Smooth muscle cell (in vitro differentiated cells): ENCODE measurements around the gene OAS2. TPM values are rescaled to one million over a fixed set of nuclear protein-coding genes. Genes with fewer than 3 reads are reported as not detected.

ENCODE experiments used
- DNase-seq: peaks from one replicate; lab custom pipeline; 2025; ENCODE audit not compliant: unreplicated experiment; lab: John Stamatoyannopoulos, UW
- H2AFZ ChIP-seq: fragments of 200-600 bp; sonication (generic); 2 replicates; pipeline ENCODE4 v1.6.0; 2016; ENCODE audit warnings: antibody characterized with exemption, low read depth, mild to moderate bottlenecking
- H3F3A ChIP-seq: fragments of 200-600 bp; sonication (generic); 2 replicates; pipeline ENCODE4 v1.6.0; 2017; ENCODE audit warnings: antibody characterized with exemption, low read depth
- H3K27ac ChIP-seq: fragments of 200-600 bp; sonication (generic); 2 replicates; pipeline ENCODE4 v1.5.1; 2016; ENCODE audit warnings: low read depth, mild to moderate bottlenecking
- H3K27me3 ChIP-seq: fragments of 200-600 bp; sonication (generic); 2 replicates; pipeline ENCODE4 v1.6.1; 2016; ENCODE audit warnings: low read depth, mild to moderate bottlenecking
- H3K36me3 ChIP-seq: fragments of 200-600 bp; sonication (generic); 2 replicates; pipeline ENCODE4 v1.5.1; 2016; ENCODE audit warnings: low read depth
- H3K4me1 ChIP-seq: fragments of 200-600 bp; sonication (generic); 2 replicates; pipeline ENCODE4 v1.5.1; 2016; ENCODE audit warnings: low read depth
- H3K4me2 ChIP-seq: fragments of 200-600 bp; sonication (generic); 2 replicates; pipeline ENCODE4 v1.6.0; 2016; ENCODE audit warnings: mild to moderate bottlenecking
- H3K4me3 ChIP-seq: fragments of 200-600 bp; sonication (generic); 2 replicates; pipeline ENCODE4 v1.5.1; 2016; ENCODE audit warnings: mild to moderate bottlenecking
- H3K79me2 ChIP-seq: fragments of 200-600 bp; sonication (generic); 2 replicates; pipeline ENCODE4 v1.6.0; 2016; ENCODE audit warnings: low read depth, mild to moderate bottlenecking
- H3K9ac ChIP-seq: fragments of 200-600 bp; sonication (generic); 2 replicates; pipeline ENCODE4 v1.6.0; 2016; ENCODE audit warnings: low read depth
- H3K9me3 ChIP-seq: fragments of 200-600 bp; sonication (generic); replicated peaks from 2 replicates; pipeline ENCODE4 v1.5.1; 2016; ENCODE audit warnings: low read depth
- H4K20me1 ChIP-seq: fragments of 200-600 bp; sonication (generic); 2 replicates; pipeline ENCODE4 v1.6.0; 2016; ENCODE audit warnings: low read depth
- CTCF ChIP-seq: fragments of 200-600 bp; sonication (generic); IDR thresholded peaks from 2 replicates; pipeline ENCODE4 v1.5.1; 2017; ENCODE audit warnings: borderline replicate concordance, mild to moderate bottlenecking, antibody characterized with exemption; ENCODE audit not compliant: insufficient read depth, poor library complexity, severe bottlenecking
- WGBS: methylation state at CpG from one replicate; pipeline ENCODE4 v1.1.7; 2016; ENCODE audit warnings: low lambda C conversion rate; 5-methylcytosine and 5-hydroxymethylcytosine counted together
- polyA plus RNA-seq: library from polyadenylated mRNA; unstranded; fragments of >200 nt; fragmentation: Nextera tagmentation; extraction: Ambion mirVana; gene quantifications from 2 replicates; pipeline ENCODE4 v1.2.1, GENCODE V29; 2016
- total RNA-seq: library from RNA; depleted of rRNA; stranded (reverse); fragments of >200 nt; gene quantifications from 2 replicates; pipeline ENCODE4 v1.2.3, GENCODE V29; 2014

OAS2 gene
- total and polyA plus RNA-seq, 2 experiments from 2014 or later: not detected

DNA sequence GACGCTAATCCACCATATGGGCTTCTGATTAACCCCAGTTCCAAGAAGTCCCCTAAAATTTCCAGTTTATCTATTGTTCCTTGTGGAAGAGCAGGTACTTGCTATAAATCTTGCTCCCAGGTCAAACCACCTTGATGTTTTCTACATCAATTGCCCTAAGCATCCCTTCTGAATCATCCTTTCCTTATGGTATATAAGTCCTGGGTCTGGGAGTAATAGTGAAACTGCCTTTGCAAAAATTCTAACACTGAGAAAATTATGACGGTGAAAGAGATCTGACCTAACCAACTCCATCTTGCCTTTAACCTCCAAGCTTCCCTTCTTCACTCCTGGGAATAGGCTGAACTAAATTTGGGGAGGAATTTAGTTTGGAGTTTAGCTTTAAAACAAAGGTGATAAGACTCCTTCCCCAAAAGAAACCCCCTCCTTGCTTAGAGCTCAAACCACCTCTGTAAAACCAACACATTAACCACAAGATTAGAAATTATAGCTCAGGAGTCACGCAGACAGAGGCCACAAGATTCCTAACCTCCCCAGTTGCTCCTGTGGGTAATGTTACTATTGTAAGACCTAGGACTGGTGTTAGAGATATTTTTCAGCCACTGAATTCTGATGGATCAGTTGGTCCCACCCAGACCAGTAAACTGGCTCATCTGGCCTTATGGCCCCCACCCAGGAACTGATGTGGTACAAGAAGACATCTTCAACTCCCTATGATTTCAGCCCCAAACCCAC is 44.4 kb downstream of the OAS2 start:
- Histone ChIP-seq H2AFZ (no peak overlapping the region), H3K4me1 (no peaks in the 10 kb centered on the region), H3F3A (no peaks in the 10 kb centered on the region), H4K20me1 (no peaks in the 10 kb centered on the region), H3K27me3 (peaks cover 11% of the 10 kb centered on the region), H3K79me2 (no peaks in the 10 kb centered on the region), H3K4me3 (no peak overlapping the region), H3K27ac (no peak overlapping the region), H3K9ac (no peak overlapping the region), H3K9me3 (no peaks in the 10 kb centered on the region), H3K4me2 (no peak overlapping the region), H3K36me3 (no peaks in the 10 kb centered on the region)
- WGBS: 86% methylated on average over 3 of the region's 3 CpGs
- TF ChIP-seq CTCF: no peak
- DNase-seq: no peak

DNA sequence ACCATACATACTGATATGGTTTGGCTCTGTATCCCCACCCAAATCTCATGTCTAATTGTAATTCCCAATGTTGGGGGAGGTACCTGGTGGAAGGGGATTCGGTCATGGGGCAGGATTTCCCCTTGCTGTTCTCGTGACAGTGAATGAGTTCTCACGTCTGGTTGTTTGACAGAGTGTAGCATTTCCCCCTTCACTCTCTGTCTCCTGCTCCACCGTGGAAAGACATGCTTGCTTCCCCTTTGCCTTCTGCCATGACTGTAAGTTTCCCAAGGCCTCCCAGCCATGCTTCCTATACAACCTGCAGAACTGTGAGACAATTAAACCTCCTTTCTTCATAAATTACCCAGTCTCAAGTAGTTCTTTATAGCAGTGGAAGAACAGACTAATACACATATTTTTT is 49.4 kb downstream of the OAS2 start:
- no peak for DNase-seq
- Histone ChIP-seq H3K27ac (no peak overlapping the region), H3K27me3 (peaks cover 6% of the 10 kb centered on the region), H3K4me3 (no peak overlapping the region), H3K9ac (no peak overlapping the region), H4K20me1 (no peaks in the 10 kb centered on the region), H3K36me3 (no peaks in the 10 kb centered on the region), H3K4me1 (no peaks in the 10 kb centered on the region), H3K4me2 (no peak overlapping the region), H3K79me2 (no peaks in the 10 kb centered on the region), H3K9me3 (no peaks in the 10 kb centered on the region), H3F3A (no peaks in the 10 kb centered on the region), H2AFZ (no peak overlapping the region)
- TF ChIP-seq CTCF: no peak
- WGBS: 87% methylated on average over 4 of the region's 4 CpGs

DNA sequence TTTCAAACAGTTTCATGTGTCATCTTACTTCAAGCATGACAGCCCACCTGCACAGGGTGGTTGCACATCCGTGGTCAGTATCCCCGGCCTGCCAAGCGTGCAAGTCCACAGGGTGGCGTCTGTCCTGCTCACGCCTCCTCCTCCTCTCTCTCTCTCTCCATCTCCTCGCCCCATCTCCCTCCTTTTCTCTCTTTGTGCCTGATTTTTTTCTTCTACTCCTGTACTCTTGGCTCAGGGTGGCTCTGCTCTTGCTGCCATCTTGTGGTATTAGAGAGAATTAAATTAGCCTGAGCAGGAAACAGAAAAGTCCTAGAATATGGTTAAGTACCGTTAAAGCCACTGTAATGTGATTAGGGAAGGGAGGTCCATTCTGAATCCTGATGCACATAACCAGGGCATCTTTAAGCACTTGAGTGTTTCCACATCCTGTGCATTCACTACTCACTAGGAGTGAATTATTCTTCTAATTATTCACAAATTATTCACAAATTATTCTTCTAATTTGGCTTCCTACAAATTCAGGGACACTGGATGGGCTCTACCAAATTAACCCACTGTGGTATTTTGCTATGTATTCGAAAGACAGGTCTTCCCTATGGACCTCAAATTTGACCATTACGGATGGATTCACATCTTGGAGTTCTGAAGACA is 52.7 kb downstream of the OAS2 start:
- Histone ChIP-seq H3K4me1 (no peaks in the 10 kb centered on the region), H3K9ac (no peak overlapping the region), H3F3A (no peaks in the 10 kb centered on the region), H3K9me3 (no peaks in the 10 kb centered on the region), H2AFZ (no peak overlapping the region), H3K27ac (no peak overlapping the region), H3K79me2 (no peaks in the 10 kb centered on the region), H4K20me1 (no peaks in the 10 kb centered on the region), H3K4me3 (no peak overlapping the region), H3K27me3 (peaks cover 10% of the 10 kb centered on the region), H3K36me3 (no peaks in the 10 kb centered on the region), H3K4me2 (no peak overlapping the region)
- TF ChIP-seq CTCF: peak; percentile 66
- DNase-seq: no peak
- WGBS: 15% methylated on average over 9 of the region's 9 CpGs
